ENCODE measurements around the gene AK4. TPM values are rescaled to one million over a fixed set of nuclear protein-coding genes. Genes with fewer than 3 reads are reported as not detected.

AK4 gene
- total and polyA plus RNA-seq, 2 of the 8 experiments (the other 6 are each of a cell fraction or from before 2014, with no cell fraction given), result 64.5 to 175 TPM

- POLR2A ChIA-PET (ENCODE audit: partially characterized antibody), result interaction anchor here (0.8 to 1.4 kb wide), 4 partner anchors 9 to 45 kb away, joined by 3 to 8 read pairs (median 4); partner anchors contain the start of gene DNAJC6
- H4K5ac ChIP-seq (ENCODE audit: insufficient read length, low read depth, low read length), result no peak overlapping the region
- WGBS, 2 experiments (ENCODE audit: extremely low coverage in 1 of 2, insufficient coverage in 1 of 2, insufficient read length in 1 of 2, insufficient replicate concordance in 2 of 2, low coverage in 1 of 2, low lambda C conversion rate in 2 of 2, missing lambda C conversion rate in 1 of 2), result 12% methylated on average over 15 of the region's 15 CpGs; no CpG with 5 or more reads in 1 of the 2 experiments
- TF ChIP-seq SP1 (IDR thresholded peaks at IDR 0.05; ENCODE audit: low read depth, low read length) (peak; percentile 96), SP2 (IDR thresholded peaks at IDR 0.05; ENCODE audit: low read length) (no peak), SIRT6 (IDR thresholded peaks at IDR 0.05; ENCODE audit: low read length) (no peak), RBBP5 (IDR thresholded peaks at IDR 0.05; ENCODE audit: borderline replicate concordance, low read depth, low read length) (no peak), YY1 (IDR thresholded peaks at IDR 0.05; ENCODE audit: low read depth, low read length) (peak; percentile 56), SRF (IDR thresholded peaks at IDR 0.05; ENCODE audit: low read depth, low read length) (no peak), POLR2AphosphoS5 (IDR thresholded peaks at IDR 0.05; ENCODE audit: low read depth, low read length) (no peak), MAFK (IDR thresholded peaks at IDR 0.05; ENCODE audit: low read depth, low read length) (no peak), CEBPB (IDR thresholded peaks at IDR 0.05; ENCODE audit: low read depth, low read length) (no peak), MAX (IDR thresholded peaks at IDR 0.05) (peak; percentile 56; the same call in 1 of the 2 replicates), KDM4A (IDR thresholded peaks at IDR 0.05; ENCODE audit: low read depth, low read length, severe bottlenecking) (peak; percentile 28), GABPA (IDR thresholded peaks at IDR 0.05; ENCODE audit: borderline replicate concordance, insufficient read depth, low read length) (no peak), FOSL1 (IDR thresholded peaks at IDR 0.05; ENCODE audit: insufficient read depth, low read depth, low read length) (no peak)
Measured at GRCh38 chr1:65264197-65264929, 116.4 kb downstream of the AK4 start.

More at GRCh38 chr1:65264197-65264929, 116.4 kb downstream of the AK4 start:
- no peaks in the 10 kb centered on the region for H3K79me2 ChIP-seq (ENCODE audit: control insufficient read depth in 1 of 2, insufficient read depth in 2 of 2, low read length in 2 of 2)
- no peak overlapping the region for H3K23ac ChIP-seq (ENCODE audit: insufficient read length)
- no peaks in the 10 kb centered on the region for H3K9me3 ChIP-seq (ENCODE audit: insufficient read depth in 2 of 2, low read depth in 1 of 2, low read length in 1 of 2)
- H4K91ac ChIP-seq (replicated peaks; ENCODE audit: insufficient read length, low read length), result no peak overlapping the region
- H4K8ac ChIP-seq (ENCODE audit: extremely low read depth, insufficient read depth, low read length), result no peak overlapping the region
- no peak overlapping the region for H2BK20ac ChIP-seq (ENCODE audit: low read length)
- no peaks in the 10 kb centered on the region for H3K36me3 ChIP-seq (ENCODE audit: control insufficient read depth in 2 of 4, insufficient read depth in 4 of 4, low read length in 3 of 4)
- peaks cover 4% of the 10 kb centered on the region for H3K23me2 ChIP-seq (ENCODE audit: low read depth, low read length)
- FAIRE-seq (no peak), DNase-seq (ENCODE audit: low read depth in 1 of 2, low spot score in 2 of 2) (peak in 1 of 2 experiments; percentile 81)
- no peaks in the 10 kb centered on the region for H3K79me1 ChIP-seq (ENCODE audit: low read depth, low read length)
- H3K18ac ChIP-seq (ENCODE audit: extremely low read depth, low read length), result no peak overlapping the region
- H4K20me1 ChIP-seq (replicated peaks in 1 of 2; ENCODE audit: control insufficient read depth in 1 of 2, insufficient read depth in 2 of 2, low read length in 2 of 2), result no peaks in the 10 kb centered on the region
- peak overlapping the region; percentile 59 to 73 for H3K4me2 ChIP-seq (ENCODE audit: insufficient read depth in 1 of 2, low read depth in 2 of 2, low read length in 2 of 2)
- no peaks in the 10 kb centered on the region; a peak in 3 of 7 replicates for H3K27me3 ChIP-seq (replicated peaks in 1 of 4; ENCODE audit: control insufficient read depth in 3 of 4, extremely low read depth in 1 of 4, insufficient read depth in 3 of 4, low read length in 3 of 4)
- CTCF ChIA-PET (ENCODE audit: partially characterized antibody), result interaction anchor here (0.6 to 3.8 kb wide), 5 partner anchors 10 to 423 kb away, joined by 3 to 15 read pairs (median 3); no protein-coding TSS in a partner anchor
- H3K56ac ChIP-seq (replicated peaks; ENCODE audit: insufficient read length, low read depth, low read length), result no peak overlapping the region
- H3K14ac ChIP-seq (ENCODE audit: insufficient read length), result no peak overlapping the region
- peak overlapping the region; percentile 49 to 73 (median 64); a peak in 7 of 8 replicates for H3K4me3 ChIP-seq (ENCODE audit: extremely low read depth in 1 of 4, insufficient read depth in 2 of 4, low read depth in 3 of 4, low read length in 4 of 4)
- H2AFZ ChIP-seq (ENCODE audit: low read length), result 0 out of 2 replicates have a peak overlapping the region, but pooled peaks have one; percentile 11
- no peak overlapping the region for H2BK120ac ChIP-seq (replicated peaks; ENCODE audit: low read depth, low read length)
- H3K4ac ChIP-seq (replicated peaks; ENCODE audit: insufficient read length, low read depth, low read length), result no peak overlapping the region
- no peak overlapping the region for H2AK5ac ChIP-seq (ENCODE audit: low read depth, low read length)
- H2BK15ac ChIP-seq (ENCODE audit: low read length), result no peak overlapping the region
- no peak overlapping the region for H2BK5ac ChIP-seq (ENCODE audit: low read depth, low read length)
- peaks cover 0 to 5% (median 3%) of the 10 kb centered on the region in 4 experiments; a peak in 5 of 7 replicates for H3K4me1 ChIP-seq (replicated peaks in 1 of 4; ENCODE audit: control insufficient read depth in 3 of 4, insufficient read depth in 4 of 4, low read length in 3 of 4)
- H2BK12ac ChIP-seq (ENCODE audit: low read depth, low read length), result no peak overlapping the region
- H3K9ac ChIP-seq (replicated peaks in 1 of 4; ENCODE audit: extremely low read depth in 1 of 4, low read depth in 3 of 4, low read length in 3 of 4), result no peak overlapping the region
- no peak overlapping the region for H3K27ac ChIP-seq (ENCODE audit: low read depth, low read length)

Data from H1 (cell line).